Activated naive CD4-positive, alpha-beta T cell treated with anti-CD3 and anti-CD28 coated beads, Interleukin-2, amount 50 U/mL, for 24 hours (primary cell): ENCODE data around the gene APOC1.

Experiments
- H3K27ac Mint-ChIP-seq: one replicate; pipeline ENCODE4 v1.8.0; 2021; ENCODE audit warnings: mild to moderate bottlenecking, mixed read lengths
- H3K27me3 Mint-ChIP-seq: one replicate; pipeline ENCODE4 v1.8.0; 2021; ENCODE audit warnings: mixed read lengths
- H3K36me3 Mint-ChIP-seq: one replicate; pipeline ENCODE4 v1.8.0; 2021; ENCODE audit warnings: mixed read lengths
- H3K4me1 Mint-ChIP-seq: one replicate; pipeline ENCODE4 v1.8.0; 2021; ENCODE audit warnings: mixed read lengths
- H3K4me3 Mint-ChIP-seq: one replicate; pipeline ENCODE4 v1.8.0; 2021; ENCODE audit warnings: mild to moderate bottlenecking, mixed read lengths
- H3K9me3 Mint-ChIP-seq: one replicate; pipeline ENCODE4 v1.8.0; 2021; ENCODE audit warnings: mixed read lengths

The APOC1 gene

GRCh38 chr19:44957526-44957925 lies 43.1 kb downstream of the APOC1 start:
- H3K4me1 Mint-ChIP-seq = peaks cover 45% of the 10 kb centered on the region
- H3K27me3 Mint-ChIP-seq = no peaks in the 10 kb centered on the region
- H3K36me3 Mint-ChIP-seq = peaks cover 2% of the 10 kb centered on the region
- H3K9me3 Mint-ChIP-seq = no peaks in the 10 kb centered on the region
- H3K4me3 Mint-ChIP-seq = peak overlapping the region; percentile 97
- H3K27ac Mint-ChIP-seq = peak overlapping the region; percentile 42

GRCh38 chr19:44958090-44958489 lies 43.7 kb downstream of the APOC1 start:
- Mint-ChIP-seq H3K4me1 (peaks cover 45% of the 10 kb centered on the region), H3K36me3 (peaks cover 2% of the 10 kb centered on the region), H3K27me3 (no peaks in the 10 kb centered on the region), H3K9me3 (no peaks in the 10 kb centered on the region), H3K4me3 (no peak overlapping the region), H3K27ac (peak overlapping the region; percentile 42)

- Mint-ChIP-seq H3K27ac (peak overlapping the region; percentile 8), H3K36me3 (peaks cover 4% of the 10 kb centered on the region), H3K9me3 (no peaks in the 10 kb centered on the region), H3K4me1 (peaks cover 41% of the 10 kb centered on the region), H3K27me3 (no peaks in the 10 kb centered on the region), H3K4me3 (no peak overlapping the region)
Measured at GRCh38 chr19:44959691-44960090, 45.3 kb downstream of the APOC1 start.

GRCh38 chr19:44960906-44961728 lies 46.7 kb downstream of the APOC1 start:
- H3K27ac Mint-ChIP-seq = peak overlapping the region; percentile 12
- no peaks in the 10 kb centered on the region for H3K27me3 Mint-ChIP-seq
- H3K36me3 Mint-ChIP-seq = peaks cover 5% of the 10 kb centered on the region
- peaks cover 37% of the 10 kb centered on the region for H3K4me1 Mint-ChIP-seq
- no peak overlapping the region for H3K4me3 Mint-ChIP-seq
- no peaks in the 10 kb centered on the region for H3K9me3 Mint-ChIP-seq

- Mint-ChIP-seq H3K4me1 (peaks cover 29% of the 10 kb centered on the region), H3K27me3 (no peaks in the 10 kb centered on the region), H3K4me3 (no peak overlapping the region), H3K27ac (no peak overlapping the region), H3K9me3 (no peaks in the 10 kb centered on the region), H3K36me3 (peaks cover 5% of the 10 kb centered on the region)
Measured at GRCh38 chr19:44961821-44962220, 47.4 kb downstream of the APOC1 start.

- Mint-ChIP-seq H3K4me3 (no peak overlapping the region), H3K27ac (no peak overlapping the region), H3K27me3 (no peaks in the 10 kb centered on the region), H3K36me3 (peaks cover 6% of the 10 kb centered on the region), H3K9me3 (no peaks in the 10 kb centered on the region), H3K4me1 (no peaks in the 10 kb centered on the region)
Measured at GRCh38 chr19:44968118-44968517, 53.7 kb downstream of the APOC1 start.

GRCh38 chr19:44968670-44969069 lies 54.3 kb downstream of the APOC1 start:
- Mint-ChIP-seq H3K27ac (no peak overlapping the region), H3K27me3 (no peaks in the 10 kb centered on the region), H3K9me3 (no peaks in the 10 kb centered on the region), H3K4me3 (no peak overlapping the region), H3K36me3 (peaks cover 6% of the 10 kb centered on the region), H3K4me1 (no peaks in the 10 kb centered on the region)
